DMS79 treated with DMSO at 0.1 percent for 48 hours (cell line): ENCODE measurements around the gene AOX1.
"Not testable (repeated sequence)": the region's sequence is repeated elsewhere in the genome, so short reads cannot be mapped to it uniquely, and the experiment has no call there.

Experiments used
- DNase-seq: peaks from one replicate; lab custom pipeline; 2025; lab: John Stamatoyannopoulos, UW

The AOX1 gene

GRCh38 chr2:200703127-200703925, 117.5 kb downstream of the AOX1 start:
- DNase-seq: peak; percentile 70

- DNase-seq: no peak
Observed at GRCh38 chr2:200703926-200704637, 118.3 kb downstream of the AOX1 start.

- DNase-seq: no peak
Observed at GRCh38 chr2:200705305-200706041, 119.7 kb downstream of the AOX1 start.

- DNase-seq: no peak
Observed at GRCh38 chr2:200708943-200709342, 123.1 kb downstream of the AOX1 start.

- DNase-seq: peak; percentile 94
Observed at GRCh38 chr2:200713003-200713703, 127.3 kb downstream of the AOX1 start.

GRCh38 chr2:200713704-200714064, 127.9 kb downstream of the AOX1 start:
- no peak for DNase-seq

GRCh38 chr2:200715014-200715413, 129.2 kb downstream of the AOX1 start:
- not testable (repeated sequence) for DNase-seq

DNA sequence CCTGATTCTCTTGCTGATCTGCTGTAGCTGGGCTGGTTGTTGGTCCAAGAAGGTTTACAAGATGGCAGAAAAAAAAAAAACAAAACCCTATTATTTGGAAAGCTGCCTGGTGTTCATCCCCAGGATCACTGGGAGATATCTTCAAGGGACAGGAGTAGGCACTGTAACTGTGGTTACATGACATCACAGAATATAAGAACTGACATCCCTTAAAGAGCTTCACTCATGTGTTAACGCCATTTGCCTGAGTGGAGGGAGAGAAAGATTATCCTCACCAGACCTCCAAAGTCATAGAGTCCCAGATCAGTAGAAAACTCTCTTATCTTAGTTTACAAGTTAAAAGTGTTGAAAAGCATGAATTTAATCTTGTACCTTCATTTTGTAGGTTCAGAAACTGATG, 130.6 kb downstream of the AOX1 start:
- DNase-seq: no peak
